Mucosa of descending colon (tissue), 3 donors: ENCODE data around the gene CNTNAP2. TPM values are rescaled to one million over a fixed set of nuclear protein-coding genes. Genes with fewer than 3 reads are reported as not detected.

Source experiments
- ATAC-seq: fragments of 200-7000 bp; cut with Tn5 transposase; one replicate; pipeline ENCODE4 v1.9.1; 2020; ENCODE audit warnings: mild to moderate bottlenecking, moderate library complexity
- DNase-seq, 3 donors: peaks; one replicate each; pipeline ENCODE4 v3.0.0-alpha.2; 2020
- H3K36me3 ChIP-seq: fragments of 200-600 bp; one replicate; pipeline ENCODE4 v1.8.0; 2021; ENCODE audit warnings: low read depth, mild to moderate bottlenecking
- H3K4me1 ChIP-seq: fragments of 200-600 bp; one replicate; pipeline ENCODE4 v1.8.0; 2021; ENCODE audit warnings: low read depth, mild to moderate bottlenecking
- H3K4me3 ChIP-seq: fragments of 200-600 bp; one replicate; pipeline ENCODE4 v1.8.0; 2021; ENCODE audit warnings: mild to moderate bottlenecking
- H3K9me3 ChIP-seq: fragments of 200-600 bp; one replicate; pipeline ENCODE4 v1.8.0; 2021; ENCODE audit warnings: mild to moderate bottlenecking
- intact Hi-C, 2 donors: fragments of 100-400 bp; cut with DNase I in 1 of 2; cut with micrococcal nuclease in 1 of 2; formaldehyde crosslinking; loops; one replicate each; pipeline versions ENCODE4 v1.11.0 to v1.11.1; 2022; cut with DNase I, micrococcal nuclease
- total RNA-seq, 3 donors: library from RNA; stranded (reverse); fragmentation: NEBNext Ultra II Directional in 2 of 3; extraction: Animal tissue kit (Norgen Biotek cat#: 25700) in 2 of 3; gene quantifications; one replicate each; pipeline versions ENCODE4 v1.2.1 to v1.2.4, GENCODE V29; 2021 to 2023
- TF ChIP-seq, protein P1 (sequence below): fragments of 200-600 bp; IDR thresholded peaks from one replicate; pipeline ENCODE4 v1.8.0; 2022; ENCODE audit warnings: antibody characterized with exemption, mild to moderate bottlenecking
- donor health status: DM: no; HTN: no; CAD: no; lungs with moderate emphysema.
- donor health status: DM: no; HTN: no; CAD: no.
- donor health status: DM: no; HTN: yes; CAD: no.

CNTNAP2 gene
- total RNA-seq, 3 donors from 2014 or later: 3.1 to 5.9 (median 4.2) TPM

DNA sequence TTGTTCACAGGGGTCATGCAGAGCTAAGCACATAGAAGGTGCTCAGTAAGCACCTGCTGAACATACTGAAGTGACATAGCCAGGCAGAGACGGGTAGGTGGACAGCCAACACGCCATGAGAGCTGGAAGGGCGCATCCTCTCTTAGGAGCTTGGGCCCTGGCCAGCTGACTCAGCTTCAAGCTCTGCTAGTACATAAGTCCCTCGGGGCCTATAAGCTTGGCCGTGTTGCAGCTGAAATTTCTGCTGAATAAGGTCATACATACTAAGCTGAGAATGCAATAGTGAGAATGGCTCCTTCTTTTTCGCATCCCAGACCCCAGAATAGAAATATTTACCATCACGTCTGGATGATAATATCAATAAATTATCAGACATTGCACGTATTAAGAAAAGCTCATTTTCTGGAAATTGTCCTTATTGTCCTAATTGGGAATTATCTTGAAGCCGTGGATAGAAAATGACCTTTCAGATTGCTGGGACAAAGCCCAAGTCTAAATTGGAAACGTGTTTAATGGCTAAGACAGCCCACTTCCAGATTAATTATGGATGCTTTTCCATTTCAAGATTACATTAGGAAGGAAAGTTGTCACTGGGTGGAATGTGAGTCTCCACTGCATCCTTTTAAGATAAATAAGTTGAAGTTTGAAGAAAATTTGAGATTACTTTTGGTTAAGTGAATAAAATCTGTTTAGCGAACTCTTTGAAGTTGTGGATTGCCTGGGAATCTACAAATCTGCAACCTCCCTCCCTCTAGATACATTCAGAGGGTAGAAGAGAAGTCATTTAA, 2186.9 kb downstream of the CNTNAP2 start:
- H3K36me3 ChIP-seq: no peaks in the 10 kb centered on the region
- TF ChIP-seq, protein P1, sequence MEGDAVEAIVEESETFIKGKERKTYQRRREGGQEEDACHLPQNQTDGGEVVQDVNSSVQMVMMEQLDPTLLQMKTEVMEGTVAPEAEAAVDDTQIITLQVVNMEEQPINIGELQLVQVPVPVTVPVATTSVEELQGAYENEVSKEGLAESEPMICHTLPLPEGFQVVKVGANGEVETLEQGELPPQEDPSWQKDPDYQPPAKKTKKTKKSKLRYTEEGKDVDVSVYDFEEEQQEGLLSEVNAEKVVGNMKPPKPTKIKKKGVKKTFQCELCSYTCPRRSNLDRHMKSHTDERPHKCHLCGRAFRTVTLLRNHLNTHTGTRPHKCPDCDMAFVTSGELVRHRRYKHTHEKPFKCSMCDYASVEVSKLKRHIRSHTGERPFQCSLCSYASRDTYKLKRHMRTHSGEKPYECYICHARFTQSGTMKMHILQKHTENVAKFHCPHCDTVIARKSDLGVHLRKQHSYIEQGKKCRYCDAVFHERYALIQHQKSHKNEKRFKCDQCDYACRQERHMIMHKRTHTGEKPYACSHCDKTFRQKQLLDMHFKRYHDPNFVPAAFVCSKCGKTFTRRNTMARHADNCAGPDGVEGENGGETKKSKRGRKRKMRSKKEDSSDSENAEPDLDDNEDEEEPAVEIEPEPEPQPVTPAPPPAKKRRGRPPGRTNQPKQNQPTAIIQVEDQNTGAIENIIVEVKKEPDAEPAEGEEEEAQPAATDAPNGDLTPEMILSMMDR: no peak
- ATAC-seq: peak; percentile 27
- H3K4me1 ChIP-seq: no peaks in the 10 kb centered on the region
- intact Hi-C loops: no loop called here
- no peaks in the 10 kb centered on the region for H3K9me3 ChIP-seq
- DNase-seq: peak; percentile 32 to 66 (median 39)
- H3K4me3 ChIP-seq: no peak overlapping the region

DNA sequence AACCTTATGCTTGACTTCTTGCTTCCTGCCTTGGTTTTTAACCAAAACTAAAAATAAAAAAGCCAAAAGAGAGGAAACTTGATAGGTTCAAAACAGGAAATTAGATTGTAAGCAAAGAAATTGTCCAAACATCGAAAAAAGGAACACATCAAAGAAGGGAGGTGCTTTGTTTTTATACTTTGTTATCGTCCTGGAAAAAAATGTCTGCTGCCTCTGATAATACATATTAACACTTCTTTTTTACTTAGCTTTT, 2187.4 kb downstream of the CNTNAP2 start:
- TF ChIP-seq, protein P1: no peak
- Histone ChIP-seq H3K9me3 (no peaks in the 10 kb centered on the region), H3K36me3 (no peaks in the 10 kb centered on the region), H3K4me3 (no peak overlapping the region), H3K4me1 (no peaks in the 10 kb centered on the region)
- no peak for ATAC-seq
- intact Hi-C loops: no loop called here
- no peak for DNase-seq

DNA sequence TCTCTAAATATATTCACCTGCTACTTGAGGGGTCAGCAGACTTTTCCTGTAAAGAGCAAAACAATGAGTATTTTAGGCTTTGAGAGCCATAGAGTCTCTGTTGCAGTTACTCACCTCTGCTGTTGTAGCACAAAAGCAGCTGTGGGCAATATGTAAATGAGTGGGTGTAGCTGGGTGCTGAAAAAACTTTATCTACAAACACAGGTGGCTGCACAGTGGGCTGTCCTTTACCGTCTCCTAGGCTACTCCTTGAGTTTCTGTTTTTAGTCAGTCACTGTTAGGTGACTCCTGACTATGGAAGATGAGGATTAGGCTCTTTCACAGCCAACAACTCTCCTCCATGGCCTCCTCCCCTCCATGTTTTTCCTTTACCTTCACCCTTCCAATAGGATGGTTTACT, 2187.9 kb downstream of the CNTNAP2 start:
- intact Hi-C loops: no loop called here
- TF ChIP-seq, protein P1: no peak

DNA sequence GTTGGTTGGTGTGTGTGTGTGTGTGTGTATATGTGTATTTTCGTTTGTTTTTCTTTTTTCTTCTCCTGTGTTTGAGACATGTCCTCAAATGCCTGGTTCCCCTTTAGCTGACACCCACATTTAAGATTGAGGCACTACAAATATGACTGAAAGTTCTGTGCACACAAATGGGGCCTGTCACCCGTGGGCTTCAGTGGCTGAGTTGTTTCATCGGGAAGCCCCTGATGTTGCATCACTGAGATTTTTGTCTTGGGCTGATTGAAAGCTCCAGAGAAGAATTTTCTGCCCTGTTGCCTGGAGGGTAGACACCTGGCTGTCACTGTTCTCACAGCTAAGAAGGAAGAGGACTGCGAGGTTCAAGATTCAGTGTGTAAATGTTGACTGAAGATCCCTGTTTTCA, 2190.2 kb downstream of the CNTNAP2 start:
- TF ChIP-seq, protein P1: no peak
- DNase-seq (no peak), ATAC-seq (no peak)
- Histone ChIP-seq H3K9me3 (no peaks in the 10 kb centered on the region), H3K36me3 (no peaks in the 10 kb centered on the region), H3K4me1 (no peaks in the 10 kb centered on the region), H3K4me3 (no peak overlapping the region)
- intact Hi-C loops: no loop called here

More for the DNA sequence above, 2187.9 kb downstream of the CNTNAP2 start:
- DNase-seq: no peak
- Histone ChIP-seq H3K4me1 (no peaks in the 10 kb centered on the region), H3K36me3 (no peaks in the 10 kb centered on the region), H3K4me3 (no peak overlapping the region), H3K9me3 (no peaks in the 10 kb centered on the region)
- peak; percentile 69 for ATAC-seq

DNA sequence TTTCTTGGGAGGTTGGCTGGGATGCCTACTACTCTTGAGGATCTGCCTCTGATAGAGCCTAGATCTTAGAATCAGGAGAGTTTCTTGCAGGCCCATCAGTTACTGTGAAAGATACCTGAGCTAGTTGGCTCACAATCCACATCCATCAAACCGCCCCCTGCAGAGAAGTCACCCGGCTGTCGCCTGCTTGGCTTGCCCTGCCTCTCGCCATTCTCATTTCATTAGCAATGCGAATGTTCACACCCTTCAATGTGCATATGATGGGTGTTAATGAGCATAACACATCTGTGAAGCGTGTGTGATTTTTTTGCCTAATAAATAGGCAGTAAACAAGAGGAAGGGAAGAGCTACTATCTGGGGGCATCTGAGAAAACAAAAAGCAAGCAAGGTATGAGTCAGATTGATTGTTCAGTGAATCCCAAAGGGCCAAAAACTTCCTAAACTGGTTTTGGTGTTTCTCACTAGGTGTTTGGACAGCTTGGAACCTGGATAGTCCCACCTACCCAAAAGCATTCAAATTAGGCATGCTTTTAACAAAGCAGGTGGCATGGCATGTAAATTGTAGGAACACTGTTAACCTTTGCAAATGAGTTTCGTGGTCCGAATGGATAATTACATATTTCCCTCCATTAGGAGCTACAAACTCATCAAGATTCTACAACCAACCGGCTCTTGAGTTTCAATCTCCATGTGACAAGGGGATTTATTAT, 2201.7 kb downstream of the CNTNAP2 start:
- intact Hi-C loops: no loop called here
- no peaks in the 10 kb centered on the region for H3K4me1 ChIP-seq
- TF ChIP-seq, protein P1: no peak
- H3K36me3 ChIP-seq: no peaks in the 10 kb centered on the region
- H3K4me3 ChIP-seq: no peak overlapping the region
- ATAC-seq: no peak
- H3K9me3 ChIP-seq: no peaks in the 10 kb centered on the region
- DNase-seq: no peak
